Caco-2 (cell line): Measurements from ENCODE around the gene CRYBB1. TPM values are rescaled to one million over a fixed set of nuclear protein-coding genes. Genes with fewer than 3 reads are reported as not detected.

ENCODE experiments used
- BruUV-seq: library from RNA; stranded (reverse); fragments of 400-500 nt; replicated peaks from 2 replicates; lab custom pipeline; 2021; lab: Mats Ljungman, UMichigan
- CTCF ChIA-PET: fragments of 300-600 bp; sonication (Branson Sonifier 250); formaldehyde crosslinking; loops from one replicate; lab custom pipeline; 2022; ENCODE audit warnings: antibody characterized with exemption; lab: Charles Lee
- POLR2A ChIA-PET: fragments of 300-600 bp; sonication (Branson Sonifier 250); formaldehyde crosslinking; loops from one replicate; lab custom pipeline; 2022; ENCODE audit warnings: antibody characterized with exemption; lab: Charles Lee
- DNase-seq, 2 experiments: peaks; one replicate each; pipeline versions ENCODE4 v3.0.0 to v3.0.0-alpha.2; 2020 to 2022
- H3K27me3 ChIP-seq: replicated peaks from 2 replicates; pipeline ENCODE4 v1.6.0; 2011; ENCODE audit warnings: low read length; ENCODE audit not compliant: control insufficient read depth, insufficient read depth
- H3K36me3 ChIP-seq: 2 replicates; pipeline ENCODE4 v1.5.1; 2011; ENCODE audit warnings: low read length; ENCODE audit not compliant: control insufficient read depth, insufficient read depth
- H3K4me1 ChIP-seq: fragments of 250-450 bp; sonication (Bioruptor Pico); 2 replicates; pipeline ENCODE4 v1.5.1; 2020; ENCODE audit warnings: mild to moderate bottlenecking
- H3K4me3 ChIP-seq: 2 replicates; pipeline ENCODE4 v1.5.1; 2011; ENCODE audit warnings: low read depth, mild to moderate bottlenecking, control low read depth, low read length
- H3K9me3 ChIP-seq: fragments of 250-450 bp; sonication (Bioruptor Pico); 2 replicates; pipeline ENCODE4 v1.5.1; 2020; ENCODE audit warnings: mild to moderate bottlenecking, moderate library complexity
- H3K27ac Mint-ChIP-seq: one replicate; pipeline ENCODE4 v1.8.0; 2022; ENCODE audit warnings: mixed read lengths; ENCODE audit not compliant: unreplicated experiment
- H3K27me3 Mint-ChIP-seq: one replicate; pipeline ENCODE4 v1.8.0; 2022; ENCODE audit warnings: mixed read lengths; ENCODE audit not compliant: insufficient read depth, unreplicated experiment
- H3K36me3 Mint-ChIP-seq: one replicate; pipeline ENCODE4 v1.8.0; 2022; ENCODE audit warnings: mild to moderate bottlenecking, mixed read lengths; ENCODE audit not compliant: insufficient read depth, unreplicated experiment
- H3K4me1 Mint-ChIP-seq: one replicate; pipeline ENCODE4 v1.8.0; 2022; ENCODE audit warnings: low read depth, mixed read lengths; ENCODE audit not compliant: unreplicated experiment
- H3K4me3 Mint-ChIP-seq: one replicate; pipeline ENCODE4 v1.8.0; 2022; ENCODE audit warnings: mild to moderate bottlenecking, moderate library complexity, mixed read lengths; ENCODE audit not compliant: unreplicated experiment
- H3K9me3 Mint-ChIP-seq: one replicate; pipeline ENCODE4 v1.8.0; 2022; ENCODE audit warnings: mixed read lengths; ENCODE audit not compliant: unreplicated experiment
- intact Hi-C: fragments of 100-400 bp; cut with micrococcal nuclease; formaldehyde crosslinking; loops from one replicate; pipeline ENCODE4 v1.10.0; 2022; ENCODE audit not compliant: unreplicated experiment
- total RNA-seq: library from RNA; stranded (reverse); gene quantifications from 2 replicates; pipeline ENCODE4 v1.2.3, GENCODE V29; 2022
- TF ChIP-seq, protein P1 (sequence below), 2 experiments: fragments of 200-600 bp in 1 of 2; IDR thresholded peaks; 1 replicate in 1 of 2; 2 replicates in 1 of 2; pipeline versions ENCODE4 v1.5.1 to v1.8.0; 2011 to 2022; ENCODE audit warnings: antibody characterized with exemption in 1 of 2, control low read depth in 1 of 2, inconsistent platforms in 1 of 2, low read depth in 1 of 2, low read length in 1 of 2, mild to moderate bottlenecking in 1 of 2, moderate library complexity in 1 of 2; ENCODE audit not compliant: insufficient read depth in 1 of 2, severe bottlenecking in 1 of 2, unreplicated experiment in 1 of 2

The CRYBB1 gene
- total RNA-seq, 1 experiment from 2014 or later: not detected

DNA sequence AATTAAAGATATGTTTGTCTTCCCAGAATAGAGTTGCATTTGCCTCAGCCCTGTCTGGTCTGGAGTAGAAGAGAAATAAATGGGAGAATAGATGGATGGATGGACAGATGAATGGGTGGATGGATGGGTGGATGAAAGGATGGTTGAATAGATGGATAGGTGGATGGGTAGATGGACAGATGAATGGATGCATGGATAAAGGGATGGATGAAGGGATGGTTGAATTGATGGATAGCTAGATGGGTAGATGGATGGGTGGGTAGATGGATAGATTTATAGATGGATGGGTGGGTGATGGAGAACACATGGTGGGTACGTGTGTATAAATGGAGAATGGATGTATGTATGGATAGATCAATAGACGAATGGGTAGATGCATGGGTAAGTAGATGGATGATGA is 8.5 kb downstream of the CRYBB1 start:
- H3K9me3 ChIP-seq: no peaks in the 10 kb centered on the region
- POLR2A ChIA-PET: no interaction called here
- peaks cover 9% of the 10 kb centered on the region for H3K27me3 Mint-ChIP-seq
- no peaks in the 10 kb centered on the region for H3K36me3 ChIP-seq
- TF ChIP-seq, protein P1, sequence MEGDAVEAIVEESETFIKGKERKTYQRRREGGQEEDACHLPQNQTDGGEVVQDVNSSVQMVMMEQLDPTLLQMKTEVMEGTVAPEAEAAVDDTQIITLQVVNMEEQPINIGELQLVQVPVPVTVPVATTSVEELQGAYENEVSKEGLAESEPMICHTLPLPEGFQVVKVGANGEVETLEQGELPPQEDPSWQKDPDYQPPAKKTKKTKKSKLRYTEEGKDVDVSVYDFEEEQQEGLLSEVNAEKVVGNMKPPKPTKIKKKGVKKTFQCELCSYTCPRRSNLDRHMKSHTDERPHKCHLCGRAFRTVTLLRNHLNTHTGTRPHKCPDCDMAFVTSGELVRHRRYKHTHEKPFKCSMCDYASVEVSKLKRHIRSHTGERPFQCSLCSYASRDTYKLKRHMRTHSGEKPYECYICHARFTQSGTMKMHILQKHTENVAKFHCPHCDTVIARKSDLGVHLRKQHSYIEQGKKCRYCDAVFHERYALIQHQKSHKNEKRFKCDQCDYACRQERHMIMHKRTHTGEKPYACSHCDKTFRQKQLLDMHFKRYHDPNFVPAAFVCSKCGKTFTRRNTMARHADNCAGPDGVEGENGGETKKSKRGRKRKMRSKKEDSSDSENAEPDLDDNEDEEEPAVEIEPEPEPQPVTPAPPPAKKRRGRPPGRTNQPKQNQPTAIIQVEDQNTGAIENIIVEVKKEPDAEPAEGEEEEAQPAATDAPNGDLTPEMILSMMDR (IDR thresholded peaks at IDR 0.05; ENCODE audit: insufficient read depth in 1 of 2, low read depth in 1 of 2, low read length in 1 of 2, severe bottlenecking in 1 of 2, unreplicated experiment in 1 of 2): no peak
- intact Hi-C loops: no loop called here
- H3K4me1 ChIP-seq: no peaks in the 10 kb centered on the region
- no peaks in the 10 kb centered on the region for H3K9me3 Mint-ChIP-seq
- H3K4me1 Mint-ChIP-seq: no peaks in the 10 kb centered on the region
- H3K4me3 ChIP-seq: no peak overlapping the region
- no peaks in the 10 kb centered on the region for H3K27me3 ChIP-seq
- DNase-seq: no peak
- no TSS peak for BruUV-seq
- CTCF ChIA-PET: no interaction called here
- peaks cover 8% of the 10 kb centered on the region for H3K36me3 Mint-ChIP-seq
- H3K4me3 Mint-ChIP-seq: no peak overlapping the region
- H3K27ac Mint-ChIP-seq: no peak overlapping the region

DNA sequence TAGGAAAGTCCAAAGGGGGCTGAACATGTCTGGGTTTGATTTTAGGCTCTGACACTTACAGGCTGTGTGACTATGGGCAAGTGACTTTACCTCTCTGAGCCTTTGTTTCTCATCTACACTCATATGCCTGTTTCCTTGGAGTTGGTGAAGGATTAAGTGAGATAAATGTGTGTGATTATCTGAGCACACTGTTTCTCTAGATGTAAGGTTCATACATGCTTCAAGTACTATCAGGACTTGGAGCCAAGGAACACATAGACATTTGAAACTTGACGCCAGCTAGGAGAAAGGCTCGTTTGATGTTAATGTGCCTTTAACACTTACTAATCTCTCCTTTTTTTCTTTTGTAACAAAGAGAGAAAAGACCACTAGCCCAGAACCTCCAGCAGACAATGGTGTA is 9.7 kb downstream of the CRYBB1 start:
- Mint-ChIP-seq H3K27me3 (peaks cover 10% of the 10 kb centered on the region), H3K36me3 (peaks cover 10% of the 10 kb centered on the region), H3K4me1 (no peaks in the 10 kb centered on the region), H3K27ac (no peak overlapping the region), H3K4me3 (no peak overlapping the region), H3K9me3 (no peaks in the 10 kb centered on the region)
- intact Hi-C loops: no loop called here
- TF ChIP-seq, protein P1 (IDR thresholded peaks at IDR 0.05; ENCODE audit: insufficient read depth in 1 of 2, low read depth in 1 of 2, low read length in 1 of 2, severe bottlenecking in 1 of 2, unreplicated experiment in 1 of 2): no peak
- no peaks in the 10 kb centered on the region for H3K27me3 ChIP-seq
- no peaks in the 10 kb centered on the region for H3K9me3 ChIP-seq
- ChIA-PET POLR2A (no interaction called here), CTCF (interaction anchor here (0.6 kb wide), 2 partner anchors 92 to 723 kb away, joined by 3 read pairs; no protein-coding TSS in a partner anchor)
- no TSS peak for BruUV-seq
- H3K36me3 ChIP-seq: no peaks in the 10 kb centered on the region
- DNase-seq: no peak
- H3K4me1 ChIP-seq: no peaks in the 10 kb centered on the region
- H3K4me3 ChIP-seq: no peak overlapping the region

DNA sequence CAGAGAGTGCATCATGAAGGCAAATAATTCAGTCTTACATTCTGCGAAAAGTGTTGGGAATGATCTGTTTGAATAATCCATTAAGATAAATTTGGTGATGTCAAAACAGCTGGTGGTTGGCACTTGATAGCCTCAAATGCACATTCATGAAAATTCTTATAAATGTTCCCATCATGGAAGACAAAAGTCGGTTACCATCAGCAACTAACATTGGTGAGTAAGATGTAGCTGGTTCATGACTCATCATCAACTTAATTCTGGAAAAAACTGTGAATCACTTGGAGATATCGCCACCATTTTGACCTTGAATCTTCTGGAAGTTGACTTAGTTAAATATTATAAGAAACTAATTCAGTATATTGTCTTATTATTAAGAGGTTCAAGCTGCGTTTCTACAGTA is 11.2 kb downstream of the CRYBB1 start:
- ChIA-PET POLR2A (no interaction called here), CTCF (no interaction called here)
- Histone ChIP-seq H3K4me1 (no peaks in the 10 kb centered on the region), H3K27me3 (no peaks in the 10 kb centered on the region), H3K36me3 (no peaks in the 10 kb centered on the region), H3K9me3 (no peaks in the 10 kb centered on the region), H3K4me3 (no peak overlapping the region)
- Mint-ChIP-seq H3K27ac (no peak overlapping the region), H3K27me3 (peaks cover 10% of the 10 kb centered on the region), H3K36me3 (peaks cover 6% of the 10 kb centered on the region), H3K4me1 (no peaks in the 10 kb centered on the region), H3K9me3 (no peaks in the 10 kb centered on the region), H3K4me3 (no peak overlapping the region)
- intact Hi-C loops: no loop called here
- DNase-seq: no peak
- TF ChIP-seq, protein P1 (IDR thresholded peaks at IDR 0.05; ENCODE audit: insufficient read depth in 1 of 2, low read depth in 1 of 2, low read length in 1 of 2, severe bottlenecking in 1 of 2, unreplicated experiment in 1 of 2): no peak
- no TSS peak for BruUV-seq
